ENCODE results near the gene IL9R.
"Not testable (repeated sequence)": the region's sequence is repeated elsewhere in the genome, so short reads cannot be mapped to it uniquely, and the experiment has no call there.

The IL9R gene

GRCh38 chrX:155968791-155969190 lies 28.7 kb upstream of the IL9R start:
- H3K4me3 ChIP-seq (replicated peaks in 1 of 2; ENCODE audit: low read depth in 2 of 2, low read length in 2 of 2) = no peak overlapping the region
- no peak for DNase-seq (ENCODE audit: low read depth in 2 of 2)
- TF ChIP-seq, protein P1, sequence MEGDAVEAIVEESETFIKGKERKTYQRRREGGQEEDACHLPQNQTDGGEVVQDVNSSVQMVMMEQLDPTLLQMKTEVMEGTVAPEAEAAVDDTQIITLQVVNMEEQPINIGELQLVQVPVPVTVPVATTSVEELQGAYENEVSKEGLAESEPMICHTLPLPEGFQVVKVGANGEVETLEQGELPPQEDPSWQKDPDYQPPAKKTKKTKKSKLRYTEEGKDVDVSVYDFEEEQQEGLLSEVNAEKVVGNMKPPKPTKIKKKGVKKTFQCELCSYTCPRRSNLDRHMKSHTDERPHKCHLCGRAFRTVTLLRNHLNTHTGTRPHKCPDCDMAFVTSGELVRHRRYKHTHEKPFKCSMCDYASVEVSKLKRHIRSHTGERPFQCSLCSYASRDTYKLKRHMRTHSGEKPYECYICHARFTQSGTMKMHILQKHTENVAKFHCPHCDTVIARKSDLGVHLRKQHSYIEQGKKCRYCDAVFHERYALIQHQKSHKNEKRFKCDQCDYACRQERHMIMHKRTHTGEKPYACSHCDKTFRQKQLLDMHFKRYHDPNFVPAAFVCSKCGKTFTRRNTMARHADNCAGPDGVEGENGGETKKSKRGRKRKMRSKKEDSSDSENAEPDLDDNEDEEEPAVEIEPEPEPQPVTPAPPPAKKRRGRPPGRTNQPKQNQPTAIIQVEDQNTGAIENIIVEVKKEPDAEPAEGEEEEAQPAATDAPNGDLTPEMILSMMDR (IDR thresholded peaks at IDR 0.05; ENCODE audit: low read depth, low read length) = no peak

- H3K4me3 ChIP-seq (replicated peaks in 1 of 2; ENCODE audit: low read depth in 2 of 2, low read length in 2 of 2) = not testable (repeated sequence)
- peak in 1 of 2 donors; percentile 8 for DNase-seq (ENCODE audit: low read depth in 2 of 2)
- TF ChIP-seq, protein P1 (IDR thresholded peaks at IDR 0.05; ENCODE audit: low read depth, low read length) = peak; percentile 6
These were observed 25.8 kb upstream of the IL9R start for GRCh38 chrX:155971658-155972057.

GRCh38 chrX:155972241-155972640 lies 25.3 kb upstream of the IL9R start:
- not testable (repeated sequence) for DNase-seq (ENCODE audit: low read depth in 2 of 2); H3K4me3 ChIP-seq (replicated peaks in 1 of 2; ENCODE audit: low read depth in 2 of 2, low read length in 2 of 2)

- no peak overlapping the region for H3K4me3 ChIP-seq (replicated peaks in 1 of 2; ENCODE audit: low read depth in 2 of 2, low read length in 2 of 2)
- TF ChIP-seq, protein P1 (IDR thresholded peaks at IDR 0.05; ENCODE audit: low read depth, low read length) = no peak
- DNase-seq (ENCODE audit: low read depth in 2 of 2) = no peak
These were observed 14.2 kb upstream of the IL9R start for GRCh38 chrX:155983326-155983725.

DNA sequence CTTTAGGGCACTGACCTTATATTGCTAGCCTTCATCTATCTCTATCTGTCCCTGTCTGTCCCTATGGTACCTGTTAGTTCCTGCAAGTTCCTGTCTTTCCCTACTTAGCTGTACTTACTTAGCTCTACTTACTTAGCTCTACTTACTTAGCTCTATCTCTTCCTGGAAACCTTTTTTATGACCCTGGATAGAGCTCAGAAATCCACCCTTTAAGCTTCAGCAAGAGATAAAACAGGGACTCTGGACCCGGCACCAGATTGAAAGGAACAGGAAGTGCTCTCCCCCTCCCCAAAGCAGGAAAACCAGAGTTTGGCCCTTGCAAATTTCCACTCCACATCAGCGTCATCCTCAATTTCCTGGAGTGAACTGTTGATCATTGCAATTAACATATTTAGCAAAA lies 12.3 kb upstream of the IL9R start:
- H3K4me3 ChIP-seq (replicated peaks in 1 of 2; ENCODE audit: low read depth in 2 of 2, low read length in 2 of 2) = no peak overlapping the region
- DNase-seq (ENCODE audit: low read depth in 2 of 2) = no peak
- TF ChIP-seq, protein P1 (IDR thresholded peaks at IDR 0.05; ENCODE audit: low read depth, low read length) = no peak

- H3K4me3 ChIP-seq (replicated peaks in 1 of 2; ENCODE audit: low read depth in 2 of 2, low read length in 2 of 2); DNase-seq (ENCODE audit: low read depth in 2 of 2): not testable (repeated sequence)
These were observed 10.5 kb upstream of the IL9R start for GRCh38 chrX:155986995-155987394.

DNA sequence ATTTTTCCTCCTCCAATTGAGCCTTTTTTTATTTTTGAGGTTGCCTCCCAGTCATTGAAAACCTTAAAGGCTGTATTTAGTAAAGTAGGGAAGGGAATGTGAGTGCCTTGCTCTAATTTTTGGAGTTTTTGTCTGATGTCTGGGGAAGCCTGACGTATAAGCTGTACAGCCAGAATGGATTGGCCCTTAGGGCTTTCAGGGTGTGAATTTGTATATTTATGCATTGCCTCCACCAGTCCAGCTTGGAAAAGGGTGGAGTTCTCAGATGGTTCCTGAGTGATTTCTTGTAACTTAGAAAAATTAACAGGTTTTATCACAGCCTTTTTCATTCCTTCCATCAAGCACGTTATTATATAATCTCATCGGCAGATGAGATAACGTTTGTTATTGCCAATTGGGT lies 8.6 kb upstream of the IL9R start:
- H3K4me3 ChIP-seq (replicated peaks in 1 of 2; ENCODE audit: low read depth in 2 of 2, low read length in 2 of 2) = no peak overlapping the region
- no peak for DNase-seq (ENCODE audit: low read depth in 2 of 2)
- TF ChIP-seq, protein P1 (IDR thresholded peaks at IDR 0.05; ENCODE audit: low read depth, low read length) = no peak

- H3K4me3 ChIP-seq (replicated peaks in 1 of 2; ENCODE audit: low read depth in 2 of 2, low read length in 2 of 2) = no peak overlapping the region
- TF ChIP-seq, protein P1 (IDR thresholded peaks at IDR 0.05; ENCODE audit: low read depth, low read length) = no peak
- DNase-seq (ENCODE audit: low read depth in 2 of 2) = no peak
These were observed 4.1 kb upstream of the IL9R start for GRCh38 chrX:155993421-155993820.
